Liver (tissue), 9 donors: ENCODE measurements around the gene ANTXR1. TPM values are rescaled to one million over a fixed set of nuclear protein-coding genes. Genes with fewer than 3 reads are reported as not detected.

ENCODE experiments used
- DNase-seq: peaks from one replicate; pipeline ENCODE4 v3.0.0-alpha.2; 2017; ENCODE audit warnings: low spot score
- H3K27ac ChIP-seq, 2 donors: one replicate each; pipeline ENCODE4 v1.7.0; 2013; ENCODE audit warnings: inconsistent platforms in 2 of 2, low read length in 2 of 2, control low read depth in 1 of 2, low read depth in 1 of 2, mild to moderate bottlenecking in 1 of 2
- H3K27me3 ChIP-seq, 4 donors: one replicate each; pipeline versions ENCODE4 v1.6.1 to v1.7.0; 2013; ENCODE audit warnings: low read length in 3 of 4, inconsistent platforms in 1 of 4, mild to moderate bottlenecking in 1 of 4, moderate library complexity in 1 of 4; ENCODE audit not compliant: control insufficient read depth in 4 of 4, insufficient read depth in 4 of 4
- H3K36me3 ChIP-seq, 4 donors: one replicate each; pipeline versions ENCODE4 v1.6.1 to v1.7.0; 2013; ENCODE audit warnings: low read length in 3 of 4, mild to moderate bottlenecking in 3 of 4, low read depth in 1 of 4, moderate library complexity in 1 of 4; ENCODE audit not compliant: control insufficient read depth in 4 of 4, insufficient read depth in 3 of 4
- H3K4me1 ChIP-seq, 4 donors: one replicate each; pipeline versions ENCODE4 v1.6.1 to v1.7.0; 2013; ENCODE audit warnings: low read length in 3 of 4, mild to moderate bottlenecking in 3 of 4, moderate library complexity in 1 of 4; ENCODE audit not compliant: control insufficient read depth in 4 of 4, insufficient read depth in 4 of 4
- H3K4me3 ChIP-seq, 3 donors: one replicate each; pipeline versions ENCODE4 v1.6.1 to v1.7.0; 2013; ENCODE audit warnings: low read length in 3 of 3, control low read depth in 1 of 3, low read depth in 1 of 3, mild to moderate bottlenecking in 1 of 3
- H3K9ac ChIP-seq, 2 donors: one replicate each; pipeline ENCODE4 v1.7.0; 2013; ENCODE audit warnings: low read length in 2 of 2, mild to moderate bottlenecking in 2 of 2, moderate library complexity in 2 of 2, control low read depth in 1 of 2, low read depth in 1 of 2
- H3K9me3 ChIP-seq, 4 donors: one replicate each; pipeline versions ENCODE4 v1.6.1 to v1.7.0; 2013; ENCODE audit warnings: low read length in 3 of 4; ENCODE audit not compliant: control insufficient read depth in 4 of 4
- ATF3 ChIP-seq: IDR thresholded peaks from 2 replicates; pipeline ENCODE4 v1.6.1; 2016; ENCODE audit warnings: antibody characterized with exemption
- CTCF ChIP-seq: fragments of 150-350 bp; IDR thresholded peaks from 2 replicates; pipeline ENCODE4 v1.5.1; 2017; ENCODE audit warnings: improper control_type of control experiment, low read depth, low read length; ENCODE audit not compliant: missing input control
- EGR1 ChIP-seq, 2 donors: IDR thresholded peaks; 2 replicates each; pipeline ENCODE4 v1.6.1; 2016 to 2018; ENCODE audit warnings: antibody characterized with exemption in 2 of 2, low read depth in 2 of 2
- FOXA1 ChIP-seq: IDR thresholded peaks from 2 replicates; pipeline ENCODE4 v1.6.1; 2016; ENCODE audit warnings: antibody characterized with exemption
- FOXA2 ChIP-seq: IDR thresholded peaks from 2 replicates; pipeline ENCODE4 v1.6.1; 2016; ENCODE audit warnings: antibody characterized with exemption
- GABPA ChIP-seq, 2 donors: IDR thresholded peaks in 1 of 2; conservative IDR thresholded peaks in 1 of 2; 2 replicates each; pipeline ENCODE4 v1.6.1; 2016; ENCODE audit warnings: antibody characterized with exemption in 2 of 2, mild to moderate bottlenecking in 1 of 2, moderate library complexity in 1 of 2
- HNF4A ChIP-seq, 2 donors: conservative IDR thresholded peaks; 2 replicates each; pipeline ENCODE4 v1.6.1; 2016; ENCODE audit warnings: antibody characterized with exemption in 2 of 2, mild to moderate bottlenecking in 2 of 2
- HNF4G ChIP-seq: IDR thresholded peaks from 2 replicates; pipeline ENCODE4 v1.6.1; 2016; ENCODE audit warnings: antibody characterized with exemption
- JUND ChIP-seq, 2 donors: IDR thresholded peaks; 2 replicates each; pipeline ENCODE4 v1.6.1; 2016; ENCODE audit warnings: antibody characterized with exemption in 2 of 2
- MAX ChIP-seq: IDR thresholded peaks from 2 replicates; pipeline ENCODE4 v1.6.1; 2016; ENCODE audit warnings: antibody characterized with exemption
- NR2F2 ChIP-seq: IDR thresholded peaks from 2 replicates; pipeline ENCODE4 v1.6.1; 2016; ENCODE audit warnings: antibody characterized with exemption
- RAD21 ChIP-seq, 2 donors: IDR thresholded peaks; 2 replicates each; pipeline ENCODE4 v1.6.1; 2016; ENCODE audit warnings: antibody characterized with exemption in 2 of 2, mild to moderate bottlenecking in 2 of 2
- REST ChIP-seq: IDR thresholded peaks from 2 replicates; pipeline ENCODE4 v1.6.1; 2016; ENCODE audit warnings: antibody characterized with exemption, mild to moderate bottlenecking
- RXRA ChIP-seq, 2 donors: IDR thresholded peaks; 2 replicates each; pipeline ENCODE4 v1.6.1; 2017 to 2018; ENCODE audit warnings: antibody characterized with exemption in 2 of 2, mild to moderate bottlenecking in 1 of 2
- SP1 ChIP-seq: IDR thresholded peaks from 2 replicates; pipeline ENCODE4 v1.6.1; 2018; ENCODE audit warnings: antibody characterized with exemption, mild to moderate bottlenecking
- TAF1 ChIP-seq: conservative IDR thresholded peaks from 2 replicates; pipeline ENCODE4 v1.6.1; 2016; ENCODE audit warnings: antibody characterized with exemption, mild to moderate bottlenecking
- YY1 ChIP-seq: IDR thresholded peaks from 2 replicates; pipeline ENCODE4 v1.6.1; 2016; ENCODE audit warnings: antibody characterized with exemption, mild to moderate bottlenecking
- ZBTB33 ChIP-seq: IDR thresholded peaks from 2 replicates; pipeline ENCODE4 v1.6.1; 2016; ENCODE audit warnings: antibody characterized with exemption
- WGBS: extraction: QIAGEN DNeasy Blood & Tissue Kit; methylation state at CpG from one replicate; pipeline ENCODE4 v1.1.7; 2013; 5-methylcytosine and 5-hydroxymethylcytosine counted together
- polyA plus RNA-seq, 2 donors: library from polyadenylated mRNA; stranded (reverse) in 1 of 2; unstranded in 1 of 2; fragments of 200-250 nt in 1 of 2; fragments of >200 nt in 1 of 2; fragmentation: Nextera tagmentation in 1 of 2; extraction: Ambion mirVana in 1 of 2; gene quantifications; one replicate each; pipeline versions ENCODE4 v1.2.1 to v1.2.3, GENCODE V29; 2013 to 2015
- total RNA-seq, 2 donors: library from RNA; depleted of rRNA; stranded (reverse); fragments of >200 nt; gene quantifications; one replicate each; pipeline ENCODE4 v1.2.3, GENCODE V29; 2014
- donor health status: healthy.
- donor health status: healthy.
- donor health status: healthy.
- donor health status: healthy.
- donor health status: healthy.

The ANTXR1 gene
- total and polyA plus RNA-seq, 4 donors: 0.60 to 3.6 (median 1.8) TPM

GRCh38 chr2:68987021-68987503 lies 25.9 kb upstream of the ANTXR1 start:
- H3K27me3 ChIP-seq: no peaks in the 10 kb centered on the region
- H3K9me3 ChIP-seq: no peaks in the 10 kb centered on the region
- H3K36me3 ChIP-seq: no peaks in the 10 kb centered on the region
- H3K9ac ChIP-seq: no peak overlapping the region
- WGBS: 37% methylated on average over 5 of the region's 5 CpGs
- peak; percentile 85 for TF ChIP-seq MAX
- peak; percentile 98 to 99 for TF ChIP-seq RXRA (IDR thresholded peaks at IDR 0.05)
- TF ChIP-seq GABPA (IDR thresholded peaks at IDR 0.05 in 1 of 2, conservative IDR thresholded peaks at IDR 0.05 in 1 of 2): peak in 1 of 2 donors; percentile 33
- TF ChIP-seq CTCF: no peak
- peak; percentile 85 for TF ChIP-seq YY1
- peak; percentile 52 for TF ChIP-seq NR2F2
- TF ChIP-seq EGR1 (IDR thresholded peaks at IDR 0.05; ENCODE audit: low read depth in 2 of 2): peak in 1 of 2 donors; percentile 54
- TF ChIP-seq JUND (IDR thresholded peaks at IDR 0.05): peak; percentile 72 to 92
- peak; percentile 96 for TF ChIP-seq SP1
- TF ChIP-seq REST: peak; percentile 99
- peak; percentile 56 for TF ChIP-seq HNF4G
- peak; percentile 57 for TF ChIP-seq ATF3
- TF ChIP-seq TAF1: peak; percentile 37
- TF ChIP-seq HNF4A (conservative IDR thresholded peaks at IDR 0.05): peak; percentile 82 to 87
- TF ChIP-seq RAD21 (IDR thresholded peaks at IDR 0.05): peak; percentile 33 to 43
- TF ChIP-seq ZBTB33: peak; percentile 92
- peak; percentile 71 for TF ChIP-seq FOXA2
- no peak for TF ChIP-seq FOXA1
- no peak overlapping the region for H3K4me3 ChIP-seq
- peak overlapping the region; percentile 59 to 64 for H3K27ac ChIP-seq
- peaks cover 5 to 25% (median 17%) of the 10 kb centered on the region in 4 donors for H3K4me1 ChIP-seq
- no peak for DNase-seq
